B cell (primary cell): ENCODE measurements around the gene ACSF2.

ENCODE experiments used
- EZH2 ChIP-seq: IDR thresholded peaks from 2 replicates; pipeline ENCODE4 v1.6.1; 2012; ENCODE audit warnings: borderline replicate concordance, low read depth, mild to moderate bottlenecking, moderate library complexity, low read length; ENCODE audit not compliant: insufficient read depth, poor library complexity, severe bottlenecking
- TF ChIP-seq, protein P1 (sequence below): fragments of 200-600 bp; IDR thresholded peaks from one replicate; pipeline ENCODE4 v1.8.0; 2022; ENCODE audit warnings: antibody characterized with exemption, mild to moderate bottlenecking

- TF ChIP-seq, protein P1, sequence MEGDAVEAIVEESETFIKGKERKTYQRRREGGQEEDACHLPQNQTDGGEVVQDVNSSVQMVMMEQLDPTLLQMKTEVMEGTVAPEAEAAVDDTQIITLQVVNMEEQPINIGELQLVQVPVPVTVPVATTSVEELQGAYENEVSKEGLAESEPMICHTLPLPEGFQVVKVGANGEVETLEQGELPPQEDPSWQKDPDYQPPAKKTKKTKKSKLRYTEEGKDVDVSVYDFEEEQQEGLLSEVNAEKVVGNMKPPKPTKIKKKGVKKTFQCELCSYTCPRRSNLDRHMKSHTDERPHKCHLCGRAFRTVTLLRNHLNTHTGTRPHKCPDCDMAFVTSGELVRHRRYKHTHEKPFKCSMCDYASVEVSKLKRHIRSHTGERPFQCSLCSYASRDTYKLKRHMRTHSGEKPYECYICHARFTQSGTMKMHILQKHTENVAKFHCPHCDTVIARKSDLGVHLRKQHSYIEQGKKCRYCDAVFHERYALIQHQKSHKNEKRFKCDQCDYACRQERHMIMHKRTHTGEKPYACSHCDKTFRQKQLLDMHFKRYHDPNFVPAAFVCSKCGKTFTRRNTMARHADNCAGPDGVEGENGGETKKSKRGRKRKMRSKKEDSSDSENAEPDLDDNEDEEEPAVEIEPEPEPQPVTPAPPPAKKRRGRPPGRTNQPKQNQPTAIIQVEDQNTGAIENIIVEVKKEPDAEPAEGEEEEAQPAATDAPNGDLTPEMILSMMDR = no peak
- no peak for TF ChIP-seq EZH2
Observed at GRCh38 chr17:50502301-50502990, 76.4 kb downstream of the ACSF2 start.
